Upper lobe of left lung (tissue), 6 donors: ENCODE results near the gene IFI27L2. TPM values are rescaled to one million over a fixed set of nuclear protein-coding genes. Genes with fewer than 3 reads are reported as not detected.

Experiments
- ATAC-seq, 2 donors: fragments of 200-7000 bp; cut with Tn5 transposase; one replicate each; pipeline ENCODE4 v1.9.1; 2022; ENCODE audit warnings: mild to moderate bottlenecking in 2 of 2, moderate library complexity in 2 of 2; ENCODE audit not compliant: low FRiP score in 2 of 2
- DNase-seq, 2 donors: peaks; one replicate each; pipeline ENCODE4 v3.0.0-alpha.2; 2019 to 2020
- H3K27ac ChIP-seq, 4 donors: fragments of 200-600 bp; sonication (generic); one replicate each; pipeline ENCODE4 v1.5.1; 2016 to 2019
- H3K27me3 ChIP-seq, 4 donors: fragments of 200-600 bp; sonication (generic); one replicate each; pipeline ENCODE4 v1.5.1; 2017 to 2019
- H3K36me3 ChIP-seq, 4 donors: fragments of 200-600 bp; sonication (generic); one replicate each; pipeline ENCODE4 v1.5.1; 2016 to 2019
- H3K4me1 ChIP-seq, 4 donors: fragments of 200-600 bp; sonication (generic); one replicate each; pipeline ENCODE4 v1.5.1; 2018 to 2019
- H3K4me3 ChIP-seq, 4 donors: fragments of 200-600 bp; sonication (generic); one replicate each; pipeline ENCODE4 v1.5.1; 2017 to 2019; ENCODE audit warnings: mild to moderate bottlenecking in 2 of 4, moderate library complexity in 1 of 4
- H3K9me3 ChIP-seq, 4 donors: fragments of 200-600 bp; sonication (generic); one replicate each; pipeline ENCODE4 v1.5.1; 2018 to 2019
- CTCF ChIP-seq, 6 experiments: fragments of 450-650 bp in 4 of 6; fragments of 200-600 bp in 2 of 6; sonication (generic) in 2 of 6; IDR thresholded peaks; one replicate each; pipeline ENCODE4 v1.5.1; 2016 to 2019; ENCODE audit warnings: antibody characterized with exemption in 6 of 6
- EP300 ChIP-seq, 4 donors: sonication (generic); formaldehyde crosslinking; IDR thresholded peaks; one replicate each; pipeline ENCODE4 v1.5.1; 2017; ENCODE audit warnings: antibody characterized with exemption in 4 of 4, control low read depth in 2 of 4
- POLR2A ChIP-seq, 4 donors: fragments of 450-650 bp; IDR thresholded peaks; one replicate each; pipeline ENCODE4 v1.5.1; 2016 to 2017; ENCODE audit warnings: antibody characterized with exemption in 4 of 4, mild to moderate bottlenecking in 2 of 4
- POLR2AphosphoS5 ChIP-seq, 2 donors: sonication (generic); formaldehyde crosslinking; IDR thresholded peaks; one replicate each; pipeline ENCODE4 v1.5.1; 2017; ENCODE audit warnings: antibody characterized with exemption in 2 of 2
- WGBS, 2 donors: methylation state at CpG; one replicate each; pipeline ENCODE4 v1.1.5; 2017 to 2018; 5-methylcytosine and 5-hydroxymethylcytosine counted together
- total RNA-seq, 6 donors: library from RNA; depleted of rRNA in 4 of 6; stranded (reverse); fragments of >200 nt in 4 of 6; gene quantifications; one replicate each; pipeline versions ENCODE4 v1.1.0 to v1.2.1, GENCODE V29; 2016 to 2021
- donor health status: DM: no; HTN: no; CAD: no; lungs with moderate emphysema.
- donor health status: DM: no; HTN: yes; CAD: no; lungs with severe emphysema.

The IFI27L2 gene
- total RNA-seq, 6 donors from 2014 or later: 45.2 to 118 (median 70.8) TPM

- TF ChIP-seq POLR2AphosphoS5 (IDR thresholded peaks at IDR 0.05): no peak
- Histone ChIP-seq H3K36me3 (no peaks in the 10 kb centered on the region), H3K4me1 (peaks cover 0 to 6% (median 0%) of the 10 kb centered on the region in 4 donors), H3K27me3 (no peaks in the 10 kb centered on the region), H3K9me3 (peaks cover 0 to 6% (median 4%) of the 10 kb centered on the region in 4 donors), H3K4me3 (no peak overlapping the region), H3K27ac (no peak overlapping the region)
- 73 to 95% methylated on average over 3 of the region's 3 CpGs for WGBS, 2 donors
- DNase-seq (no peak), ATAC-seq (no peak)
Measured at GRCh38 chr14:94122438-94122837, 7.0 kb downstream of the IFI27L2 start.

- no peak overlapping the region for H3K4me3 ChIP-seq
- DNase-seq (peak in 1 of 2 donors; percentile 9), ATAC-seq (no peak)
- peaks cover 0 to 6% (median 0%) of the 10 kb centered on the region in 4 donors for H3K4me1 ChIP-seq
- TF ChIP-seq POLR2AphosphoS5 (IDR thresholded peaks at IDR 0.05) (peak in 1 of 2 donors; percentile 23), POLR2A (IDR thresholded peaks at IDR 0.05) (no peak)
- peak overlapping the region in 2 of 4 donors; percentile 42 to 44 for H3K27ac ChIP-seq
- peaks cover 0 to 5% (median 2%) of the 10 kb centered on the region in 4 donors for H3K36me3 ChIP-seq
- WGBS, 2 donors: 43 to 66% methylated on average over 3 of the region's 3 CpGs
- H3K9me3 ChIP-seq: peaks cover 0 to 6% (median 4%) of the 10 kb centered on the region in 4 donors
- no peaks in the 10 kb centered on the region for H3K27me3 ChIP-seq
Measured at GRCh38 chr14:94121485-94121884, 7.9 kb downstream of the IFI27L2 start.

- no peak for DNase-seq
- ATAC-seq: no peak
- WGBS, 2 donors: 84 to 88% methylated on average over 5 of the region's 5 CpGs
- Histone ChIP-seq H3K27me3 (no peaks in the 10 kb centered on the region), H3K4me3 (no peak overlapping the region), H3K4me1 (peaks cover under 1 to 8% (median 5%) of the 10 kb centered on the region in 4 donors), H3K27ac (peak overlapping the region in 2 of 4 donors; percentile 44 to 53), H3K9me3 (peaks cover 0 to 6% (median 4%) of the 10 kb centered on the region in 4 donors), H3K36me3 (peaks cover 0 to 11% (median 4%) of the 10 kb centered on the region in 4 donors)
- no peak for TF ChIP-seq POLR2AphosphoS5 (IDR thresholded peaks at IDR 0.05)
- no peak for TF ChIP-seq EP300 (IDR thresholded peaks at IDR 0.05)
Measured at GRCh38 chr14:94120667-94121340, 8.6 kb downstream of the IFI27L2 start.

GRCh38 chr14:94119071-94119470 lies 10.3 kb downstream of the IFI27L2 start:
- Histone ChIP-seq H3K4me3 (no peak overlapping the region), H3K4me1 (peaks cover 13 to 20% (median 16%) of the 10 kb centered on the region in 4 donors), H3K36me3 (peaks cover 0 to 11% (median 4%) of the 10 kb centered on the region in 4 donors), H3K27me3 (no peaks in the 10 kb centered on the region), H3K27ac (no peak overlapping the region), H3K9me3 (peaks cover 0 to 6% (median 4%) of the 10 kb centered on the region in 4 donors)
- ATAC-seq: no peak
- no peak for TF ChIP-seq POLR2A (IDR thresholded peaks at IDR 0.05)
- no peak for TF ChIP-seq CTCF (IDR thresholded peaks at IDR 0.05)
- no peak for TF ChIP-seq EP300 (IDR thresholded peaks at IDR 0.05)
- TF ChIP-seq POLR2AphosphoS5 (IDR thresholded peaks at IDR 0.05): no peak
- peak in 1 of 2 donors; percentile 11 for DNase-seq

GRCh38 chr14:94117856-94118255 lies 11.5 kb downstream of the IFI27L2 start:
- Histone ChIP-seq H3K27me3 (no peaks in the 10 kb centered on the region), H3K4me3 (no peak overlapping the region), H3K36me3 (peaks cover 0 to 11% (median 4%) of the 10 kb centered on the region in 4 donors), H3K4me1 (peaks cover 13 to 26% (median 20%) of the 10 kb centered on the region in 4 donors), H3K9me3 (peaks cover 0 to 6% (median 4%) of the 10 kb centered on the region in 4 donors), H3K27ac (no peak overlapping the region)
- TF ChIP-seq POLR2AphosphoS5 (IDR thresholded peaks at IDR 0.05) (no peak), CTCF (IDR thresholded peaks at IDR 0.05) (no peak), EP300 (IDR thresholded peaks at IDR 0.05) (no peak), POLR2A (IDR thresholded peaks at IDR 0.05) (no peak)
- WGBS, 2 donors: 84 to 85% methylated on average over 9 of the region's 9 CpGs
- DNase-seq (peak in 1 of 2 donors; percentile 6), ATAC-seq (no peak)

GRCh38 chr14:94116701-94117100 lies 12.7 kb downstream of the IFI27L2 start:
- Histone ChIP-seq H3K27ac (peak overlapping the region in 2 of 4 donors; percentile 57 to 90), H3K36me3 (peaks cover 0 to 11% (median 4%) of the 10 kb centered on the region in 4 donors), H3K27me3 (no peaks in the 10 kb centered on the region), H3K9me3 (peaks cover 0 to 6% (median 4%) of the 10 kb centered on the region in 4 donors), H3K4me1 (peaks cover 13 to 26% (median 20%) of the 10 kb centered on the region in 4 donors), H3K4me3 (no peak overlapping the region)
- 90 to 91% methylated on average over 6 to 10 of the region's 10 CpGs for WGBS, 2 donors
- ATAC-seq (no peak), DNase-seq (peak in 1 of 2 donors; percentile 25)
- no peak for TF ChIP-seq POLR2AphosphoS5 (IDR thresholded peaks at IDR 0.05)
- TF ChIP-seq EP300 (IDR thresholded peaks at IDR 0.05): no peak
- no peak for TF ChIP-seq CTCF (IDR thresholded peaks at IDR 0.05)
- no peak for TF ChIP-seq POLR2A (IDR thresholded peaks at IDR 0.05)
